Karpas-422 (cell line): Measurements from ENCODE around the gene MYO5A. TPM values are rescaled to one million over a fixed set of nuclear protein-coding genes. Genes with fewer than 3 reads are reported as not detected.
"Not testable (repeated sequence)": the region's sequence is repeated elsewhere in the genome, so short reads cannot be mapped to it uniquely, and the experiment has no call there.

Source experiments
- DNase-seq: peaks from one replicate; pipeline ENCODE4 v3.0.0-alpha.2; 2015
- H2AFZ ChIP-seq: fragments of 200-600 bp; sonication (generic); 2 replicates; pipeline ENCODE4 v1.6.1; 2014; ENCODE audit warnings: antibody characterized with exemption, low read length, mixed read lengths
- H3K27ac ChIP-seq: fragments of 200-600 bp; sonication (generic); 2 replicates; pipeline ENCODE4 v1.5.1; 2014; ENCODE audit warnings: mild to moderate bottlenecking, low read length, moderate library complexity
- H3K27me3 ChIP-seq: fragments of 200-600 bp; sonication (generic); 2 replicates; pipeline ENCODE4 v1.6.1; 2014; ENCODE audit warnings: low read length, mixed read lengths
- H3K36me3 ChIP-seq: fragments of 200-600 bp; sonication (generic); 2 replicates; pipeline ENCODE4 v1.6.1; 2014; ENCODE audit warnings: low read length, mixed read lengths; ENCODE audit not compliant: insufficient read depth
- H3K4me1 ChIP-seq: fragments of 200-600 bp; sonication (generic); 2 replicates; pipeline ENCODE4 v1.6.1; 2014; ENCODE audit warnings: mild to moderate bottlenecking, low read length, mixed read lengths
- H3K4me2 ChIP-seq: fragments of 200-600 bp; sonication (generic); 2 replicates; pipeline ENCODE4 v1.6.1; 2014; ENCODE audit warnings: low read length, low read depth, mild to moderate bottlenecking; ENCODE audit not compliant: poor library complexity, severe bottlenecking
- H3K4me3 ChIP-seq: fragments of 200-600 bp; sonication (generic); 2 replicates; pipeline ENCODE4 v1.5.1; 2014; ENCODE audit warnings: mild to moderate bottlenecking, antibody characterized with exemption, low read length, mixed read lengths
- H3K79me2 ChIP-seq: fragments of 200-600 bp; sonication (generic); 2 replicates; pipeline ENCODE4 v1.6.1; 2014; ENCODE audit warnings: mild to moderate bottlenecking, low read length, mixed read lengths
- H3K9ac ChIP-seq: fragments of 200-600 bp; sonication (generic); 2 replicates; pipeline ENCODE4 v1.6.0; 2014; ENCODE audit warnings: low read length
- H3K9me2 ChIP-seq: fragments of 200-600 bp; sonication (generic), shearing (Covaris generic); replicated peaks from 2 replicates; pipeline ENCODE4 v1.6.0; 2014; ENCODE audit warnings: mild to moderate bottlenecking, low read length, moderate library complexity; ENCODE audit not compliant: insufficient read depth
- H3K9me3 ChIP-seq: fragments of 300-700, 200-600 bp; sonication (generic); 2 replicates; pipeline ENCODE4 v1.6.1; 2014; ENCODE audit warnings: low read length, mixed read lengths
- H4K20me1 ChIP-seq: fragments of 200-600 bp; sonication (generic); 2 replicates; pipeline ENCODE4 v1.6.1; 2014; ENCODE audit warnings: mild to moderate bottlenecking, antibody characterized with exemption, low read length, low read depth; ENCODE audit not compliant: insufficient read depth
- total RNA-seq: library from RNA; depleted of rRNA; stranded (reverse); fragments of >200 nt; shearing (Covaris generic); gene quantifications from 2 replicates; pipeline ENCODE4 v1.2.3, GENCODE V29; 2014; ENCODE audit warnings: low replicate concordance

Gene MYO5A
- total RNA-seq, 1 experiment from 2014 or later, result 34.8 TPM

DNA sequence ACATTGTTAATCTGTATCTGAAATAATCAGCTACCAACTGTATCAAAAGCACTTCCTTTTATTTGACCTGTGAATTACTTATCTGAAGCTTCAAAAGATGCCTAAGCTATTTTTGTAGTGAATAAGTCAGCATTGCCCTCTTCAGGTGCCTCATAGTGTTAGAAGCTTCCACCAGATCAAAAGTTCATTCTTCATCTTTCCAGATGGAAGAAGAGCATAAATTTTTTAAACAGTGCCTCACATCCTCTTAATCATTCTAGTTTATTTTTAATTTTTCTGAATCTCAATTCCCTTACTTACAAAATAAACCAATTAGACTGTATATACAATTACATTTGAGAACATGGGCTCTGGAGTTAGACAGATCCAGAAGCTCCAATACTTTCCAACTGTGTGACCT, 65.0 kb downstream of the MYO5A start:
- peak; percentile 75 for DNase-seq
- H3K9ac ChIP-seq, result peak overlapping the region; percentile 25; the same call in 1 of the 2 replicates
- H3K79me2 ChIP-seq, result peaks cover 72% of the 10 kb centered on the region
- H3K9me2 ChIP-seq, result no peaks in the 10 kb centered on the region
- H3K4me2 ChIP-seq, result peak overlapping the region; percentile 68
- H3K4me3 ChIP-seq, result no peak overlapping the region
- no peaks in the 10 kb centered on the region for H3K36me3 ChIP-seq
- no peak overlapping the region for H2AFZ ChIP-seq
- H4K20me1 ChIP-seq, result no peaks in the 10 kb centered on the region
- H3K9me3 ChIP-seq, result no peaks in the 10 kb centered on the region
- H3K27ac ChIP-seq, result peak overlapping the region; percentile 85
- no peaks in the 10 kb centered on the region for H3K27me3 ChIP-seq
- H3K4me1 ChIP-seq, result peaks cover 54% of the 10 kb centered on the region

DNA sequence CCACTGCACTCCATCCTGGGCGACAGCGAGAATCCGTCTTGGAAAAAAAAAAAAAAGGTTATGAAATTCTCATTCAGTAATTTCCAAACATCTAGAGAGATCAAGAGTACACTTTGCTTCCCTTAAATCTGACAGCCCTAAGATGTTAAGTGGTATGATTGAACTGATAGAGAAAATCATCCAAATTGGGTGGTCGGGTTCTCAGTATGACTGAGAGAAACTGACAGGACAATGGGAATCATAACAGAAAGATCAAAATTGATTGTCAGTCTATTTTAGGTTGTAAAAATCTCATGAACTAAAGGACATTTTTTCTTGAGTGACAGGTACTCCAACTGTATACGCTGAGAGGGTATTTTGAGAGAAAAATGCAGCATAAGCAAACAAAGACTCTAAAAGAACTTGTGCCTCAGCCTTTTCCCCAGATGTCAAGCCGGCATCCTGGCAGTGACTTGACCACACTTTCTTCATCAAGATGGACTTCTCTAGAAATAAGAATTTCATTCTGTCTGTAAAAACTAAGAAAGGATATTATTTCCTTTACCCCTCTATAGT, 65.8 kb downstream of the MYO5A start:
- H3K4me2 ChIP-seq, result peak overlapping the region; percentile 68
- DNase-seq, result peak; percentile 28
- H3K9me3 ChIP-seq, result no peaks in the 10 kb centered on the region
- H3K4me1 ChIP-seq, result peaks cover 52% of the 10 kb centered on the region
- no peak overlapping the region for H2AFZ ChIP-seq
- H3K4me3 ChIP-seq, result no peak overlapping the region
- no peaks in the 10 kb centered on the region for H4K20me1 ChIP-seq
- H3K27ac ChIP-seq, result peak overlapping the region; percentile 85
- H3K27me3 ChIP-seq, result no peaks in the 10 kb centered on the region
- H3K79me2 ChIP-seq, result peaks cover 69% of the 10 kb centered on the region
- no peaks in the 10 kb centered on the region for H3K36me3 ChIP-seq
- no peaks in the 10 kb centered on the region for H3K9me2 ChIP-seq
- H3K9ac ChIP-seq, result no peak overlapping the region

DNA sequence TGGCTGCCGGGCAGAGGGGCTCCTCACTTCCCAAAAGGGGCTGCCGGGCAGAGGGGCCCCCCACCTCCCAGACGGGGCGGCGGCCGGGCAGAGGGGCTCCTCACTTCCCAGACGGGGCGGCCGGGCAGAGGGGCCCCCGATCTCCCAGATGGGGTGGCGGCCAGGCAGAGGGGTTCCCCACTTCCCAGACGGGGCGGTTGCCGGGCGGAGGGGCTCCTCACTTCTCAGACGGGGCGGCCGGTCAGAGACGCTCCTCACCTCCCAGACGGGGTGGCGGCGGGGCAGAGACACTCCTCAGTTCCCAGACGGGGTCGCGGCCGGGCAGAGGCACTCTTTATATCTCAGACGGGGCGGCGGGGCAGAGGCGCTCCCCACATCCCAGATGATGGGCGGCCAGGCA, 69.0 kb downstream of the MYO5A start:
- H3K36me3 ChIP-seq, H3K4me2 ChIP-seq, H3K27ac ChIP-seq, H4K20me1 ChIP-seq, H3K27me3 ChIP-seq, DNase-seq, H2AFZ ChIP-seq, H3K4me3 ChIP-seq, H3K9me3 ChIP-seq, H3K9ac ChIP-seq, H3K9me2 ChIP-seq: not testable (repeated sequence)
- Histone ChIP-seq H3K4me1 (peaks cover 20% of the 10 kb centered on the region), H3K79me2 (peaks cover 71% of the 10 kb centered on the region)

DNA sequence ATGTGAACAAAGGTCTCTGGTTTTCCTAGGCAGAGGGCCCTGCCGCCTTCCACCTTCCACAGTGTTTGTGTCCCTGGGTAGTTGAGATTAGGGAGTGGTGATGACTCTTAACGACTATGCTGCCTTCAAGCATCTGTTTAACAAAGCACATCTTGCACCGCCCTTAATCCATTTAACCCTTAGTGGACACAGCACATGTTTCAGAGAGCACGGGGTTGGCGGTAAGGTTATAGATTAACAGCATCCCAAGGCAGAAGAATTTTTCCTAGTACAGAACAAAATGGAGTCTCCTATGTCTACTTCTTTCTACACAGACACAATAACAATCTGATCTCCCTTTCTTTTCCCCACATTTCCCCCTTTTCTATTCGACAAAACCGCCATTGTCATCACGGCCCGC, 69.4 kb downstream of the MYO5A start:
- H3K79me2 ChIP-seq, result peaks cover 71% of the 10 kb centered on the region
- peaks cover 16% of the 10 kb centered on the region for H3K4me1 ChIP-seq
- not testable (repeated sequence) for H2AFZ ChIP-seq, DNase-seq, H3K9me2 ChIP-seq, H3K9ac ChIP-seq, H3K4me3 ChIP-seq, H3K4me2 ChIP-seq, H3K27me3 ChIP-seq, H3K9me3 ChIP-seq, H3K36me3 ChIP-seq, H4K20me1 ChIP-seq, H3K27ac ChIP-seq

DNA sequence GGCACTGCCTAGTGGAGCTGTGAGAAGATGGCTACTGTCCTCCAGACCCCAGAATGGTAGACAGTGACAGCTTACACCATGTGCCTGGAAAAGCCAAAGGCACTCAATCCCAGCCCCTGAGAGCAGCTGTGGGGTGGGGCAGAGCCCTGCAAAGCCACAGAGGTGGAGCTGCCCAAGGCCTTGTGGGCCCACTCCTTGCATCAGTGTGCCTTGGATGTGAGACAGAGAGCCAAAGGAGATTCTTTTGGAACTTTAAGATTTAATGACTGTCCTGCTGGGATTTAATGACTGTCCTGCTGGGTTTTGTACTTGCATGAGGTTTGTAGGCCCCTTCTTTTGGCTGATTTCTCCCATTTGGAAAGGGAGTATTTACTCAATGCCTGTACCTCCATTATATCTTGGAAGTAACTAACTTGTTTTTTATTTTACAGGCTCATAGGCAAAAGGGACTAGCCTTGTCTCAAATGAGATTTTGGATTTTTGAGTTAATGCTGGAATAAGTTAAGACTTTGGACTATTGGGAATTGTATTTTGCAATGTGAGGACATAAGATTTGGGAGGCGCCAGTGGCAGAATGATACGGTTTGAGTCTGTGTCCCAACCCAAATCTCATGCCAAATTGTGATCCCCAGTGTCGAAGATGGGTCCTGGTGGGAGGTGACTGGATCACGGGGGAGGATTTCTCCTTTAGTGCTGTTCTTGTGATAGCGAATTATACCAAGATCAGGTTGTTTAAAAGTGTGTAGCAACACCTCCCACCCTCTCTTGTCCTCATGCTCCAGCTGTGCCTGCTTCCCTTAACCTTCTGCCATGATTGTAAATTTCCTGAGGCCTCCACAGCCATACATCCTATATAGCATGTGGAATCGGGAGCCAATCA, 80.4 kb downstream of the MYO5A start:
- Histone ChIP-seq H3K4me2 (no peak overlapping the region), H3K9me3 (no peaks in the 10 kb centered on the region), H3K4me3 (no peak overlapping the region), H3K79me2 (peaks cover 89% of the 10 kb centered on the region), H3K4me1 (peaks cover 8% of the 10 kb centered on the region), H3K9ac (no peak overlapping the region), H4K20me1 (no peaks in the 10 kb centered on the region), H3K36me3 (no peaks in the 10 kb centered on the region), H3K27ac (no peak overlapping the region), H2AFZ (no peak overlapping the region), H3K27me3 (no peaks in the 10 kb centered on the region), H3K9me2 (no peaks in the 10 kb centered on the region)
- DNase-seq, result no peak

DNA sequence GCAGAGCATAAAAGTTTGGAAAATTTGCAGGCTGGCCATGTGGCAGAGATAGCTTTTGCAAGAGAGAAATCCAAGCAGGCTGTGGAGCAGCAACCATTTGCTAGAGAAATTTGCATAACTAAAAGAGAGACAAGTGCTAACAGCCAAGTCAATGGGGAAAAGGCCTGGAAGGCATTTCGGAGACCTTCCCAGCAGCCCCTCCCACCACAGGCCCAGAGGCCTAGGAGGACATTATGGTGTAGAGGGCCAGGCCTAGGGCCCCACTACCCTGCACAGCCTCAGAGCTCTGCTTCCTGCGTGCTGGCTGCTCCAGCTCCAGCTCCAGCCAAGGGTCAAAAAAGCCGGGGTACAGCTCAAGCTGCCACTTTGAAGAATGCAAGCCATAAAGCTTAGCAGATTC, 82.7 kb downstream of the MYO5A start:
- Histone ChIP-seq H3K9ac (no peak overlapping the region), H3K9me3 (no peaks in the 10 kb centered on the region), H3K27ac (no peak overlapping the region), H3K27me3 (no peaks in the 10 kb centered on the region), H3K4me1 (peaks cover 21% of the 10 kb centered on the region), H3K79me2 (peaks cover 88% of the 10 kb centered on the region), H3K4me3 (no peak overlapping the region), H3K4me2 (no peak overlapping the region), H2AFZ (no peak overlapping the region), H3K9me2 (no peaks in the 10 kb centered on the region), H4K20me1 (no peaks in the 10 kb centered on the region), H3K36me3 (no peaks in the 10 kb centered on the region)
- no peak for DNase-seq

DNA sequence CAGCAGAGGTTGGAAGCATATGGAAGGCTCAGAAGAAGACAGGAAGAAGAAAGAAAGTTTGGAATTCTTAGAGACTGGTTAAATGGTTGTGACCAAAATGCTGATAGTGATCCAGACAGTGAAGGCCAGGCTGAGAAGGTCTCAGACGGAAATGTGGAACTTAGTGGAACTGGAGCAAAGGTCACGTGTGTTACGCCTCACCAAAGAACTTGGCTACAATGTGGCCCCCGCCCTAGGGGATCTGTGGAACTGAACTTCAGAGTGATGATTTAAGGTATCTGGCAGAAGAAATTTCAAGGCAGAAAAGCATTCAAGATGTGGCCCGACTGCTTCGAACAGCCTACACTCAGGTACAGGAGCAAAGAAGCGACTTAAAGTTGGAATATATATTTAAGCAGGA, 83.1 kb downstream of the MYO5A start:
- DNase-seq, result no peak
- Histone ChIP-seq H4K20me1 (no peaks in the 10 kb centered on the region), H3K9ac (no peak overlapping the region), H3K79me2 (peaks cover 88% of the 10 kb centered on the region), H3K9me3 (no peaks in the 10 kb centered on the region), H3K4me1 (peaks cover 23% of the 10 kb centered on the region), H3K4me3 (no peak overlapping the region), H2AFZ (no peak overlapping the region), H3K4me2 (no peak overlapping the region), H3K27ac (no peak overlapping the region), H3K36me3 (no peaks in the 10 kb centered on the region), H3K9me2 (no peaks in the 10 kb centered on the region), H3K27me3 (no peaks in the 10 kb centered on the region)

DNA sequence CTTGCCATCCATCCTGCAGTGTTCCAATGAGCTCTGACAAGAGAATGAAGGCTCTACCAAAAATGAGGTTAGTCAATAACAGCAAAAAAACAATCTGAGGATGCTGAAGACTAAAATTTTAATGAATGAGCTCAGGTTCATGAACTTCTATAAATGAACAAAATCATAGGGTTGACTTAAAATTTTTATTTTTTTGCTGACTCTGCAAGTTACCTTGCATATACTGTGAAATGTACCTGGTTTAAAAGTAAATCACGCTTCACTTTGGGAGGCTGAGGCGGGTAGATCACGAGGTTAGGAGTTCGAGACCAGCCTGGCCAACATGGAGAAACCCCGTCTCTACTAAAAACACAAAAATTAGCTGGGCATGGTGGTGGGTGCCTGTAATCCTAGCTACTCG, 85.5 kb downstream of the MYO5A start:
- H4K20me1 ChIP-seq, H3K9me2 ChIP-seq, H3K36me3 ChIP-seq, H3K4me2 ChIP-seq, H3K27me3 ChIP-seq, H2AFZ ChIP-seq, H3K27ac ChIP-seq, H3K9ac ChIP-seq, DNase-seq, H3K9me3 ChIP-seq, H3K4me3 ChIP-seq: not testable (repeated sequence)
- H3K4me1 ChIP-seq, result peaks cover 26% of the 10 kb centered on the region
- H3K79me2 ChIP-seq, result peaks cover 96% of the 10 kb centered on the region
